Fibroblast of skin of right quadriceps (primary cell): ENCODE measurements around the gene GXYLT1.
"Not testable (repeated sequence)": the region's sequence is repeated elsewhere in the genome, so short reads cannot be mapped to it uniquely, and the experiment has no call there.

ENCODE experiments used
- DNase-seq: peaks from one replicate; pipeline ENCODE4 v3.0.0-alpha.2; 2013

The GXYLT1 gene

DNA sequence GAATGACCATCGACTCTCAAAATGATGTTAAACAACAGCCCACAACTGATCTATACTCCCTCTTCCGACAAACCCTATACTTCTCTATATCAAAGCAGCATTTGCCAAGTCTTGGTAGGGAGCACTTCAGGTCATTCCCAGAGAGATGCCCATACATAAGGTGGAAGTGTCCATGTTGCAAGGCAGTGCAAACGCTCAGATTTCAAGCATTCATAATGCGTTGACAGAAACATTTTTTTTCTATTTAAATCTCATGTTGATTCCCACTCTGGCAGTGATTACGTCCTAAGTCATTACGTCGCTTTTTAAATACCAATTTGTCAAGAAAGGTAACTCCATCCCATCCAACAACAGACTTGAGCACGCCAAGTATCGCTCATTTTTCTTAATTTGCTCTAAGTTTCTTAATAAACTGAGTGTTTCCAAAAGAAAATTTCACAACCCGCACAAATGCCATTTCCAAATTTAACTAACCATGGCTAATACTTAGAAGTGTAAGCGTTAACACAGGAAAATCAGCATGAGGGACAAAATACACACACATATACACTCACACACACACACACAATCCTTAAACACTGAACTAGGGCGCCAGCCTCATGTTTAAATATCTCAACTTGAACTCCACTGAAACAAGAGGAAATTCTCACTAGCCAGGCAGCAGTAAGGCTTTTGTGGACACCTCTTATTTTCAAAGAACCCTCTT, 1.1 kb downstream of the GXYLT1 start:
- DNase-seq: peak; percentile 10

- no peak for DNase-seq
Observed at GRCh38 chr12:42141981-42142606, 2.6 kb downstream of the GXYLT1 start.

DNA sequence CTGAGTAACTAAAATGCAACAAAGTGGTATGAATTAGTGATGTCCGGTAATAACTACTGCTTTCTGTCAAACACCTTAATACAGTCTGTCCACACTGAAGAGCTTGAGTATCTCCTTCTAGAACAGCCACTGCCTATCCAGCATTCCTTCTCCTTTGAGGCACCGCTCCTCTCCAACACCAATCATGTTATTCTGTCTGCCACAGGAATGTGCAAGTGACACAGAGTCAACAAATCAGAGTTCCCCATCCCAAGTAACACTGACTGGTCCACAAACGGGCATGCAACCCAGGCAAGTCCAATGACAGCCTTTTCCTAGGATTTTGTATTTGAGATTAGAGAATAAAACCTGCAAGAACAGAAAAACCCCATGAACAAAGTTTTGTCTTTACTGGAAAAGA, 3.8 kb downstream of the GXYLT1 start:
- DNase-seq: peak; percentile 35

DNA sequence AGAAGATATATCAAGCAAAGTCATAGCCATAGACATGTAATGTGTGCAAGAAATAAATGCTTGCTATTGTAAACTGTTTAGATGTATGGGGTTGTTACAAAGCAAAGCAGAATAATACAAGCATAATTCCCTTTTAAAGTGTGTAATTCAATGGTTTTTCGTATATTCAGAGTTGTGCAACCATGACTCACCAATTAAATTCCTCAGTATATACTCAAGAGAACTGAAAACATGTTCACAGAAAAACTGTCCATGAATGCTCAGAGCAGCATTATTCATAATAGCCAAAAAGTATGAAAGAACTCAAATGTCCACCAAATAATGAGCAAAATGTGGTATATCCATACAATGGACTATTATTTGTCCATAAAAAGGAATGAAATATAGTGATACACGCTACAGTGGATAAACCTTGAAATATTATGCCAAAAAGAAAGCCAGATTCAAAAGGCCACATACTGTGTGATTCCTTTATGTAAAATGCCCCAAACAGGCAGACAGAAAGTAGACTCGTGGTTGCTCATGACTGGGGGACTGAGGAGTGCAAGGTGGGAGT, 9.3 kb downstream of the GXYLT1 start:
- peak; percentile 77 for DNase-seq

DNA sequence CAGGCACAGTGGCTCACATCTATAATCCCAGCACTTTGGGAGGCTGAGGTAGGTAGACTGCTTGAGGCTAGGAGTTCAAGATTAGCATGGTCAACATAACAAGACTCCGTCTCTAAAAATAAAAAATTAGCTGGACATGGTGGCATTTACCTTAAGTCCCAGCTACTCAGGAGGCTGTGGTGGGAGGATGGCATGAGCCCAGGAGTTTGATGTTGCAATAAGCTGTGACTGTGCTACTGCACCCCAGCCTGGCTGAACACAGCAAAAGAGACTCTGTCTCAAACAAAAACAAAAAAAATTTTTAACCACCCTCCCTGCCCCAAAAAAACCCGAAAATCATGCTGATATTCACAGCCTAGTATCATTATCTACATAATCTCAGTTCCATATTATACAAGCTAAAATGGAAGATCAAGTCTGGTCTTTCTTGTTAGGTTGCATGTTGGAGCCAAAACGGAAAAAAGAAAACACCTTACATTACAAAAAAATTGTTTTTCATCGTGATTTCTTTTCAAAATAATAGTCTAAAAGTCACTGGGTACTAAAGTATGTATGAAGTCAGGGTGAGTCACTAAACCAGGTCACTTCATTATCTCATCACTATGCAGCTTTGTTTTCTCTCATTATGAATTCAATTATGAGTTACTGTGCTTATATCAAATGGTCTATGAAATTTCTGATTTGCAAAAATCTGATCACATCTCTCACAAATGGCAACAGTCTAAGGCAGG, 13.8 kb downstream of the GXYLT1 start:
- peak; percentile 40 for DNase-seq

- peak; percentile 72 for DNase-seq
Observed at GRCh38 chr12:42129595-42130204, 15.0 kb downstream of the GXYLT1 start.

DNA sequence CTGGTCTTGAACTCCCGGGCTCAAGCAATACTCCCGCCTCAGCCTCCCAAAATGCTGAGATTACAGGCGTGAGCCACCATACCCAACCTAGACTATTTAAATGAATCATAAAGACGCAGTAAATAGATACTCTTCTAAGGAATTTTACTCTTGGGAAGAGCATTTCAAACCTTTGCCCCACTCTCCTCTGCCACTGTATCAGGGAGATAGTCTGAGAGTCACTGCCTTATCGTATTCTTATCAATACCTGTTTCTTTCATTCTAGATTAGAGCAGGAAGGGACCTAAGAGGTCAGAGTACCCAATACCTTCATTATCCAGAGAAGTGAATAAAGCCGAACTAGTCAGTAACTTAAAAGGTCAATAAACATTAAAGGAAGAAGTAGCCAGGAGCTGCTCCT, 15.8 kb downstream of the GXYLT1 start:
- DNase-seq: no peak

DNA sequence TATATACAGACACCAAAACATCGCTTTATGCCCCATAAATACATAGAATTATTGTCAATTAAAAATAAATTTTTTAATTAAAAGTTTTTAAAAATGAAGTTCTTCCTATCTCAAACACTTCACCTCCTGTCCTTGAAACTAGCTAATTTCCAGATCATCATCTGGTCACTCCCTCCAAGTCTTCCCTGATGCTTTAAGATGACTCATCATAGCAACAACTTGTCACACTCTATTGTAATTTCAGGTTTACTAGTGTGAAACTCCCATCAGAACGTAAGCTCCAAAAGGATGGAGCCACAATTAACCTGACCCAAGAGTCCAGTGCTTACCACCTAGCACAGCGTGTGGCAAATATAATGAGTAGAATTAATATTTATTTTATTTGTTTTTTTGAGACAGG, 16.3 kb downstream of the GXYLT1 start:
- DNase-seq: peak; percentile 14

DNA sequence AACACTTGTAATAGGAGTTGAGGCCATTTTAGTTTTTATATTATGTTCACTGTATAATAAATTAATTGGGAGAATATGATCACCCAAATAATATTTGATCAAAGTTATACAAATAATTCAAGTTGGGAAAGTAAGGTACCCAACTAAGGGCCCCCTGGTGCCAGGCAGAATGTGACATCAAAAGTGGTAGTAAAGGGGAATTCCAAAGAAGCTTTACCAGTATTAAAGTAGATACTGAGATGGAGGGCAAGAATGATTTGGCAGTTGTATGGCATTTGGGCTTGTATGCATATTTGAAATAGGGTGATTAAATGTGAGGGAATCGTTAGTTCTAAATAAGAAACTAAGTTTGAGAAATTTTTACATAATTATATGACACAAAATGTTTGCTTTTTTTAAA, 17.7 kb downstream of the GXYLT1 start:
- DNase-seq: no peak

DNA sequence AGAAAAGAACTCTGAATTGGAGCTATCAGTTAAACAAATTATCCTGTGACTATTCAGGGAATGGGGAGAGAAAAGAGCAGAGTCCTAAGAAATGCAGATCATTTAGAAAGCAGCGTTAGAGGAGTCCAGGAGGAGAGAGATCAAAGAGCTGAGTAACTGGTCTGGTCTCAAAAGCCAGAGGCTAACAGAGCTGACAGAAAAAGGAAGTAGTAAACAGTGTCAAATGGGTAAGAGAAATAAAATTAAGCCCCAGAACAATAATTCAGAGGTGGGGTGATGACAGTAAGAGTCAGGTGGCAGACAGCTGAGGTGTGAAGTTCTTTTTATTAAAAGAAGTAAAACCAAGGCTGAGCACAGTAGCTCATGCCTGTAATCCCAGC, 19.3 kb downstream of the GXYLT1 start:
- DNase-seq: no peak

- no peak for DNase-seq
Observed at GRCh38 chr12:42124764-42125387, 19.8 kb downstream of the GXYLT1 start.

DNA sequence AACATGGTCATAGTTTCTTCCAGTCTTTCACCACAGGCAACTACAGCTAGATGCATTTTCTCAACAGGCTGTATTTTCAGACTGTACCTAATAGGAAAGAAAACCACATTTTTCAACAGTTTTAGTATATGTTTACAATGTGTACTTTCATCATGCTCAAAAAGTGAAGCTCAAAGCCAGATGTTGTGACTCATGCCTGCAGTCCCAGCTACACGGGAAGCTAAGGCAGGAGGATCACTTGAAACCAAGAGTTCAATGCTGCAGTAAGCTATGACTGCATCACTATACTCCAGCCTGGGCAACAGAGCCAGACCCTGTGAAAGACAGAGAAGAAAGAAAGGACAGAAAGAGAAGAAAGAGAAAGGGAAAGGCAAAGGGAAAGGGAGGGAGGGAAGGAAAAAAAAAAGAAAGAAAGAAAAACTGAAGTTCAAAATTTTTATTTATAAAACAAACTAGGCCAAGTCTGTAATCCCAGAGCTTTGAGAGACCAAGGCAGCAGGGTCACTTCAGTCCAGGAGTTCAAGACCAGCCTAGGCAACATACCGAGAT, 25.5 kb downstream of the GXYLT1 start:
- DNase-seq: peak; percentile 85

DNA sequence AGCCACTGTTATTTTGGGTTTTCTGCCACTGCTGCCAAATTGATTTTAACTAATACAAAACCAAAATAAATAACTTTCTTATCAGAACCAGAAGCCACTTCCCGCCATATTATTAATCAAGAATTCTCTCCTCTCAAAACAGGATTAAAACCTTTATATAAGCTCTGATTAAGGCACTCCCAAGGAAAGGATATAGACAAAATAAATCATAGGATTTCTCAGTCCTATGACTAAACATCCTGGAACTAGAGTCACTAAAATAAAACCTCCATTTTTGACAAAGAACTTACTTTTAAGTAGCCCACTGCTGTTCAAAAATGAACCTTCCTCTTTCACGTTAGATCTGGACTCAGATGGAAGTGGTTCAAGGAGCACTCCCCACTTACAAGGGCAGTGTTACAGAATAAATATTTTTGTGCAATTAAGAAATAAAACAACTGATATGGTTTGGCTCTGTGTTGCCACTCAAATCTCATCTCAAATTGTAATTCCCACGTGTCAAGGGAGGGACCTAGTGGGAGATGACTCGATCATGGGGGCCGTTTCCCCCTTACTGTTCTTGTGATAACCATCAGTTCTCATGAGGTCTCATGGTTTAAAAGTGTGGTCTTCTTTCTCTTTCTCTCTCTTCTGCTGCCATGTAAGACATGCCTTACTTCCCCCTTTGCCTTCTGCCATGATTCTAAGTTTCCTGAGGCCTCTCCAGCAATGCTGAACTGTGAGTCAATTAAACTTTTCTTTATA, 26.4 kb downstream of the GXYLT1 start:
- DNase-seq: peak; percentile 15

GRCh38 chr12:42109031-42109430, 35.6 kb downstream of the GXYLT1 start:
- DNase-seq: no peak

- not testable (repeated sequence) for DNase-seq
Observed at GRCh38 chr12:42106791-42107190, 37.9 kb downstream of the GXYLT1 start.

- DNase-seq: no peak
Observed at GRCh38 chr12:42104784-42105183, 39.9 kb downstream of the GXYLT1 start.

GRCh38 chr12:42104087-42104486, 40.6 kb downstream of the GXYLT1 start:
- no peak for DNase-seq

GRCh38 chr12:42103155-42103554, 41.5 kb downstream of the GXYLT1 start:
- no peak for DNase-seq

- no peak for DNase-seq
Observed at GRCh38 chr12:42102720-42103119, 42.0 kb downstream of the GXYLT1 start.

DNA sequence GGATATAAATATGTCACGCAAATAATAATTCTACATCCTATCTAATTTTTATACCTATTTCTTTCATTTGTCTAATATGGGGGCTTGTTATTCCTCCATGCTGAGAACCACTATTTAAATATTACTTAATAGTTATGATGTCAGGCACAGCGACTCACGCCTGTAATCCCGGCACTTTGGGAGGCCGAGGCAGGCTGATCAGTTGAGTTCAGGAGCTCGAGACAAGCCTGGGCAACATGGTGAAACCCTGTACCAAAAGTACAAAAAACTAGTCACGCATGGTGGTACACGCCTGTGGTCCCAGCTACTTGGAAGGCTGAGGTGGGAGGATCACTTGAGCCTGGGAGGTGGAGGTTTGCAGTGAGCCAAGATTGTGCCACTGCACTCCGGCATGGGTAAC, 45.2 kb downstream of the GXYLT1 start:
- DNase-seq: no peak

GRCh38 chr12:42097971-42098370, 46.7 kb downstream of the GXYLT1 start:
- no peak for DNase-seq

DNA sequence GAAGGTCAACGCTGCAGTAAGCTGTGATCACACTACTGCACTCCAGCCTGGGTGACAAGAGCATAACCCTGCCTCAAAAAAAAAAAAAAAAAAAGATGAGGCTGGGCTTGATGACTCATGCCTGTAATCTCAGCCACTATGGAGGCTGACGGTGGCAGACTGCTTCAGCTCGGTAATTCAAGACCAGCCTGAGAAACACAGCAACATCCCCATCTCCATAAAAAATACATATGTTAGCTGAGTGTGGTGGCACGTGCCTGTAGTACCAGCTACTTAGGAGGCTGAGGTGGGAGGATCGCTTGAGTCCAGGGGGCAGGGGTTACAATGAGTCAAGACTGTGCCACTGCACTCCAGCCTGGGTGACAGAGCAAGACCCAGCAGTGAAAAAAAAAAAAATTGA, 50.4 kb downstream of the GXYLT1 start:
- peak; percentile 51 for DNase-seq
